ENCODE results near the gene PDE10A.

The PDE10A gene

DNA sequence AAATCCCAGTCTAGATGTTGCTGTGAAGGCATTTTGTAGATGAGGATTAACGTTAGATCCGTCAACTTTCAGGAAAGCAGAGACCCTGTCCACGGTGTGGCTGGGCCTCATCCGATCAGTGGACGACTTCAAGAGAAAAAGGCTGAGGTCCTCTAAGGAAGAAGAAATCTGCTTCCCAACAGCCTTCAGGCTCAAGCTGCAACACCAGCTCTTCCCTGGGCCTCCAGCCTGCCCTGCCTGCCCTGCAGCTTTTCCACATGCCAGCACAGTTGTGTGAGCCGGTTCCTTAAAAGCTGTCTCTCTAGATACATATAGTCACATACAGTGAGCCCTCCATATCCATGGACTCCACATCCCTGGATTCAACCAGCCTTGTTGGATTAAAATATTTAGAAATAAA is 14.1 kb upstream of the PDE10A start:
- no peak for FAIRE-seq

DNA sequence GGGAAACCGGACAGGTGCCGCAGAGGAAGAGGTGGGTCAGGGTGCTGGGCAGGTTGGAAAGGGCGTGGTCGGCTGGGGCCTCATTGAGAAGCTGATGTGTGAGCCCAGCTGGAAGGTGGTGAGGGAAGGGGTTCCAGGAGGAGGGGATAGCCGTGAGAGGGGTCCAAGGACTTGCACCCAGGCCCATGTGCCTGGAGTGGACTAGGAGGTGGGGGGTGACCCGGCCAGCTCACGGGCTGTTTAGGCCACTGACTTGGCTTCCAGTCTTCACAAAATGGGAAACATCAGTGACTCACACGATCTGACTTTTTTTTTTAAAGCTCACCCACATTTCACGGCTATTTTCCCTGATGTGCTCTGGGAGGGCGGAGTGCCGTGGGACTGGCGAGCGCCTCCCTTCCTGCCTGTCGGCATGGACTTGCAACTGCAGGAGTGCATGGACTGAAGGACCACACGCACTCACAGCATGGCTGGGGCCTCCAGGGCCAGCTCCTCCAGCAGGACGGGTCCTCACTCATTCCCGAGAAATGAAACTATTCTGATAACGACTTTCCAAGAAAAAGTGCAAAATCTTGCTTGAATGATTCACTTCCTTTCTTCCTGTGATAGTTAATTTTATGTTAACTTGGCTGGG is 13.5 kb upstream of the PDE10A start:
- no peak for FAIRE-seq

DNA sequence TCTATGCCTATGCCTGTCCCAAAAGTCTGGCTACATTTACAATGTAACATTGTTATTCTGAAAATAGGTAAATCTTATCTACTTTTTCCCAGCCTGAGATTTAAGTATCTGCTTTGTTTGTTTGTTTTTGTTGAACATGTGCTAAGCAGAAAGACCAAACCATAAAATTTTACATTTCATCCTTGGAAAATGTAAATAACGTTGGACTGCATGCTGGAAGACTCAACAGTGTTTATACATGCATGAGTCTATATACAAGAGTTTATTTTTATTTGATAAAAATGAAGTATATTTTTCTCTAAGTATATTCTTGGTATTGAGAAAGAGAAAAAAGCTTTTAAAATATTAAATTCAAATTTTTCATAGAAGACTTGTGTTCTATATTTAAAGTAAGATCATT is 12.1 kb upstream of the PDE10A start:
- no peak for FAIRE-seq

DNA sequence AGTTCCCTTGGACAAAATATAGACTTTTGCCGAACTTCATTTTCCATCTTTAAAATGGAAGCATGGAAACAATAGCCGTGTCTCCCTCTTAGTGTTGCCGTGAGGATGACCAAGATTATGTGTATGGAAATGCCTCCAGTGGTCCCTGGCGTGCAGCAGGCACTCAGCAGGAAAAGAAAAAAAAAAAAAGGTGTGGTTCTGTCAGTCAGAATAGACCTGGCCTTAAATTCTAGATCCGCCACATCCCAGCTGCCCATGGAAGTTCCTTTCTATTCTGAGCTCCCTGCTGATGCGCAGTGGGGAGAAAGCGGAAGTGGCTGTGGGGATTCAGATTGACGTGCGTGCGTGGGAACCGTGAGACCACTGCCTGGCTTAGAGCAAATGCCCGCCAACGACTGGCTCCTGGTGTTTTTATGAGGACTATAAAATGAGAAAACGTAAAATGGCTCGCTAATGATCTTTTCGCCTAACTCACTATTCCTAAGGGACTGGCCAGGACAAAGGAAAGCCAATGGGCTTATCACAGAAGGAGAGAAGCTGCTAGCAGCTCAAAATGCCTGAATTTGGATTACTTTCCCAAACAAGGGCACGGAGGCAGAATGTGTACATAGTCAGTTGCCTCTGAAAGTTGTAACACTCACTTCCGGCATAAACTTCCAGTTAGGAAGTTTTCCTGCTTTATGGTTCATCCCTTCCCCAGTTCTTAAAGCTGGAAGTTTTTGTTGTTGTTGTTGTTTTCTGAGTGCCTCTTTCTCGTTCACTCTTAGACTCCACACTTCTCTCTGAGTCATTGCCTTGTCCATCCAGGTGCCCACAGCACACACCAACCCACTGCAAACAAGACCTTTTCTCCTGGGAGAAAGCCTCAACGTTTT is 11.4 kb upstream of the PDE10A start:
- no peak for FAIRE-seq

DNA sequence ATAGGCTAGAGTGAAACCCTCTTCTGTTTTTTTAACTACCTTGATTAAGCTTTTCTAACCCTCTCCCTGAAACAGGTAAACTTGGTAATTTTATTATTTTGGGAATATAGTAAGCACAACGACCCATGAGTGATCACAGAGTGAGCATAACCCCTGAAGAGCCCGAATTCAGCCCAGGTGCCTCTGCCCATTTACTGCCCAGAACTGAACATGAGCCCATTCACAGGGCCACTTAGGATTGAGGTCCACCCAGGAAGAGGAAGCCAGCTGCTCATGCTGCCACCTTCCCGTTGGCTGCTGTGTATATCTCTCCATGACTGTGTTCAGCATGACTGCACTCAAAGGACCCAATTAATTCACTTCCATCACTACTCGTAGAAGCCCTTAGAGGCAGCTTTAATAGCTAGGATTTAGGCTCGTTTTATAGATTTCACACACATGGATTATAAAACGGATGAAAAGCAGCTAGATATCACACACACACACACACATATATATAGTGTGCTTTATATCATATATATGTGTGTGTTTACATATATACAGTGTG is 8.3 kb upstream of the PDE10A start:
- FAIRE-seq, result no peak

DNA sequence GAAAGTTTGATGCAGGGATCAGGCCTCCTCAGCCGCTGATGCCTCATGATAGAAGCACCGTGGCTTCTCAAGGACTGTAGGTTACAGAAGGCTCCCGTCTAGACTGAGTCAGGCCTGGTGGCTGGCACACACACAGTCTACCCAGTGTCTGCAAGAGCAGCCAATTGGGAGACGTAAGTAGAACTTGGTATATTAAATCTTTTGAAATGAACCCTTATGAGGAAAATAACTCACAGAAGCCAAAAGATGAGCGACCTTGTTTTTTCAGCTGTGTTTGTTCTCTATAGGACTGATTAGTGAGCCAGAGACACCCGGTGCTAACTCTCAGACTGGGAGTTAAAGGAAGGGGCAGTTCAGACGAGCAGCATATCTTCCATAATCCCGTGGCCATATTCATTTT is 5.9 kb upstream of the PDE10A start:
- no peak for FAIRE-seq

DNA sequence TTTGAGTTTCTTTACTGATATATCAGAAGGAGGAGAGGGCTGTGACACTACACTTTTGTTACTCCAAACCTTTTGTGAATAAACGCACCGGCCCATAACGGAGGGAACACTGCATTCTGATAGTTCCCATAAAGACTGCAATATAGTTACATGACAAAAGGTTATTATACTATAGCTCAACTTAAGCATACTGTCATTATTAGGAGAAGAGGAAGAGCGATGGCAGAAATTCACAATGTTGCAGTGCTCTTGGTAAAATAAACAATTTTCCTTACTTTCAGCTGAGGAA is 2.3 kb upstream of the PDE10A start:
- no peak for FAIRE-seq

DNA sequence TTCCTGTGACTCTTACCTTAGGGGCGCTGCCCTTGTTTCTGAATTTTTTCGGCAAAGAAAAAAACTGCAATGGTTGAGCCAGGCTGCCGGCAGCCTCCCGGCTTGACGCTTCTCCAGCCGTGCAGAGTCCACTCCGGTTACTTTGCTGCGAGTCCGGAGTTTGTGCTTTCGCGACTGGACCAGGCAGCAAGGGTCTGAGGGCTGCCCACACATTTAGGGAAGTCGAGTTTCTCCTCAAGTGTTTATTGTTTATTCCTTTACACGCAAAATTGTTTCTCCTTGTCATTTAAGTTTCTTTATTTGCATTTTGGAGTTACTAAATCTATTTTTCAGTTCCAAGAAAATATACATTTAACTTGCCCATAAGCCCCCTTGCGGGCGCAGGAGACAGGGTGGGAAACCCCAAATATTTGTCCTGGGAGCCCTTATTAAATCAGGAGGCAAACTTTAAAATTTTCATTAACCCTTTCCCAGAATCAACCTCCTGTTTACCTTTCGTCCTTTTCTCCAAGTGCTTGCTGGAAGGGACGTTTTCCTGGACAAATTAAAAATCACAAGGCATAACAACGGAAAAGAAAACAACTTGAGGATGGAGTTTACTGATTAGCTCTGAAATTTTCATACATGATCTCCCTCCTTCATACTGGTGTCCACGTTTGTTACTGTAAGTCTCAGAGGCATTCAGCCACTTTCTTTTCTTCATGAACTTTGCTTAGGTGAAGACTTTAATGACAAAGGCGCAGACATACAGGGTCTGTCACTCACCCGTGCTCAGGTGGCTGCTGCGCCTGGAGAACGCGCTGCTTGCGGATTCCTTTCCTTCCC is 1.7 kb upstream of the PDE10A start:
- no peak for FAIRE-seq

DNA sequence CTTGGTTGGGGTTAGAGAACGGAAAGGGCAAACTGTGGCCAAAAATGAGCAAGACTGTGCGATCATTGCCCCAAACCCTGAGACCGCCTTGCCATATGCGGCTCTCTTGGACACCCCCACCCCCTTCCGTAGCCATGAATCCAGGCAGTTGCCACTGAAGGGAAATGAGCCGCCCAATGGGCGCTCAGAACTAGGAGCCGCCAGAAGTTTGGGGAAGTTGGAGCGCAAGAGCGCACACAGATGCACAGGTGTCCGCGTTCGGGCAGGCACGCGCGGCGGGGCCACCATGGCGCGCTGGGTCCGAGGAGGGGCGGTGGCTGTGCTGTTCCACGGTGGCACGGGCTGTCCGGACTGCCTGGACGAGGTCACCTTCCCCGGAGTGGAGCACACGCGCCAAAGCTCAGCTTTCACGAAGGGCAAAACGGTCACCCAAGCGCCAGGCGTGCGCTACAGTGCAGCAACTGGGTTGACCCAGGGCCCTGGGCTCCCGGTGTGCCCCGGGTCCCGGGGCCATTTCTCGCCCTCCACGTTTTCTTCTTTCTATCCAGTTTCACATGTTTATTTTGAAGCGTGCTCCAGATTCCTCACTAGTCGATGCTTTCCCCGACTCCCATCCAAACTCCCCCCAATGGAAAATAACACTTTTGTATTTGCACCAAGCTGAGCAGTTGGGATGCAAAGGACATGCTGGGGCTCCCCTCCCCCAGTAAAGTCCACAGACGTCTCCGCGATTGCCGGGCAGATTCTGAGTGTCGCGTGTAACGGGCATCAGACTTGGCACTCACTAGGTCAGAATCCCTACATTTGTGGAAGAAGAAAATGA is 906 bp upstream of the PDE10A start:
- FAIRE-seq, result no peak

DNA sequence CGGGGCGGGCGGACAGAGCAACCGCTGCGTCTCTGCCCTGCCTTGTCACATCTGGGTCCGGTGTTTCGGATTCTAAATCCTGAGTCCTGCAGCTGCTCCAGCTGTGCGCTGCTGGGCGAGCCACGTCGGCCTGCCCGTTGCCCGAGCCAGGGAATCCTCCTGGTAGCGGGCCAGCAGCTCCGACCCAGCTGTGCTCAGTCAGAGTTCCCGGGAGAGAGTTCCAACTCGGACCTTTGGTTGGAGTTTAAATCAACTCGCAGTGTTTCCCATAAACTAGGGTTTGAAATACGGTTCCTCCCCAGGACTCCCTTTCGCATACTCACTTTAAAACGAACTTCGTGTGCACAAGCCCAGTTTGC is 315 bp upstream of the PDE10A start:
- no peak for FAIRE-seq

DNA sequence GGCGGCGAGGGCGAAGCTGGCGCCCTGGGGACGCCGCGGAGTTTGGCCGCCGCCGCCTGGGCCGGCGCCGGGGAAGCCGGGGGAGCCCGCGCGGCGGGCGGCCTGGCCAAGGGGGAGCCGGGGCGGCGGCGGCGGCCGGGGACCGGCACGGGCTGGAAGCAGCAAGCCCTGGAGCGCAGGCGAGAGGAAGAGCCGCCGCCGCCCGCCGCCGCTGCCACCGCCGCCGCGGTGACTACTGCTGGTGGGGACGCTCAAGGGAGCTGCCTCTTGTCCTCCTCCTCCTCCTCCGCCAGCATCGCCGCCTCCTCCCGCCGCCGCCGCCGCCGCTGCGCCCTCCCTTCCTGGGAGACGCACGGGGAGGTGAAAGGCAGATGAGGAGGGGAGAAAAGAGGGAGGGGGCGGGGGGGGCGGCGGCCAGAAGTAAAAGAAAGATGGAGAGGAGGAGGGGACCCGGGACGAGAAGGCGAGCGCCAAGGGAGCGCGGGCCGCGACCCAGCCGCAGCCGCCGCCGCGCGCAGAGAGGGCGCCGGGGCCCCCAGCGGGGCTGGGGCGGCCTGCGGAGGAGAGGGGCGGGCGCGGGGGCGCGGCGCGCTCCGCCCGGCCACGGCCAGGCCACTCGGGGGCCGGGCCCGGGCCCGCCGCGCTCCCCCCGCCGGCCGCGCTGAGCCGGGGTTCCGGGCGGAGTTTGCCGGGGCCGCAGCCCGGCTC is 846 bp downstream of the PDE10A start:
- FAIRE-seq, result no peak

DNA sequence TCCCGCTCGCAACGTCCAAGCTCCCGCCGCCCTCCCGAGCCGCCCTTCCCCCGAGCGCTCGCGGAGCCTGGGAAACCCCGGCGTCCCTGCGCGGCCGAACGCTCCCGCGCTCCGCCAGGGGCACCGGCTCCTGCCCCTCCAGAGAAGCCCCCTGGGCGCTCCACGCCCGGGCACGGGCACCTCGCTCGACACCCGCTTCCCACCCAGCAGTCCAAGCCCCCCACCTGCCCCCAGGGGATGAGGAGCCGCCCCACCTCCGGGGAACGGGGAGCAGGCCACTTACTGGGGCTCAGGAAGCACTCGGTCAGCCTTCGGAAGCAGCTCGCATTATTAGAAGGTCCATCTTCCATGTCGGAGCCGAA is 1.4 kb downstream of the PDE10A start:
- FAIRE-seq, result no peak

DNA sequence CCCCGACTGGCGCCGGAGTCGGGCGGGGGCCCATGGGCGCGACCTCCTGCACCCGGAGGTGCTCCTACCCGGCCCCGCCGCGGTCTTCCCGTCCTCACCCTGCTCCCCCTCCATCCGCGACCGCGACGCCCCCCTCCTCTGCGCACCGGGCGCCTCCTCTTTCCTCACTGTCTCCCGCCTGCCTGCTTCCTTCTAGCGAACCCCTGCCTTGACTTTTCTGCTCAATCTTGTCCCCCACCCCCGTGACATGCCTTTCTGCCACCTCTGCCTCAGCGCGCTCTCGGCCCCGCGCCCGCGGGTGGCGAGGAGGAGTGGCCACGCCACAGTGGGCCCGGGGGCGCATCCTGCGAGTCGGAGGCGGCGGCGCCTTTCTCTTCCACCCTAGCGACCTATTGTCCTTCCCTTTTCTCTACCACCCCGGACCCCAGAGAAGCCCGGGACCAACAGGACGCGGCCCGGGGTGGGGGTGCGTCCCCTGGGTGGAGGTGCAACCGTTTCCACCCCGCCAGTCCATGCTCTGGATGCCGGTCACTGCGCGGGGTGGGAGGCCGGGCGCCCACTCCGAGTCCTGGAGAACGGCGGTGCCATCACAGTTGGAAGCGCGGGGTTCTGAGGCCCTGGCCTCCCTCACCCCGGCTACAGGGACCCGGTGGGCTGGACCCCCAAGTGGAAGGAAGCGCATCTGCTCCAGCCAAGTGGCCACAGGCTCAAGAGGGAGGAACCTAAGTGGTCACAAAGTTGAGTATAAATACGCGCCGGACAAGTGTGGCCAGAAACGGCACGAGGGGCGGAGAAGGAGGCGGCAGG is 2.0 kb downstream of the PDE10A start:
- no peak for FAIRE-seq

DNA sequence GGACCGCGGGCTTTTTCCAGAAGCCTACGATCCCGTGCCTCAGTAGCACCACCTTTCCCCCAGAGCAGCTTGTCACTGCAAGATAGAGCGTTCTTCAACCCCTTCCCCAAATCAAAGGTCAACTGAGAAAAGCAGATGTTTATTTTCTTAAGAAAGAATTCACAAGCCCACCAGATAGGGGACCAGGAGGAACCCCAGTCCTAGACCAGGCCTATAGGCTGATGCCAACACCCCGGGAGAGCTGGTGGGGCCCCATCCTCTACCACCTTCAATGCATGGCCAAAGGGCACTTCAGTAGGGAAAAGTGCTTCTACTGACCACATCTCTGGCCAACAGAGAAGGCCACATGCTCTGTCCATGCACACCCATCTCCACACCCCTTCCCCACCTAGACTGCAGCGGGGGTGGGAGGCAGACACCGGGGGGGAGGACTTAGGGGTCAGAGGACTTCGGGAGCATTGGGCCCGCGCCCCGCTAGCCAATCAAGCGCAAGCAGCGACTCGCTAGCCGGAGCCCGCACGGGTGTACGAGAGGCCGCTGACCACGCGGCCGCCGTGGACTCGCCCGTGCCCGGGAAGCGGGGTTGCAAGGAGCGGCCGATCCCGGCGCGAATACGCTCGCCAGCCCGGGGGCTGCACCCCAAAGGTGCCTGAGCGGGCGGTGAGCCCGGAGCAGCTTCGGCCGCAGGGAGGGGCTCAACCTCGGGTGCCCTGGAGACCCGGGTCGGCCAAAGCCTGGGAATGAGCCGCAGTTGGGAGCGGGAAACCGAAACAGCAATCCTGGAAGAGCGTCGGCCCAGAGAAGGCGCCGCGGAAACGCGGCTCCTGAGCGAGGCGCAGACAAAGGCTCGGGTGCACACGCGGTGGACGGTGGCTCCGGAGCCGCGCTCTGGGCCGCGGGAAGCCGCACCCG is 2.8 kb downstream of the PDE10A start:
- FAIRE-seq, result no peak

DNA sequence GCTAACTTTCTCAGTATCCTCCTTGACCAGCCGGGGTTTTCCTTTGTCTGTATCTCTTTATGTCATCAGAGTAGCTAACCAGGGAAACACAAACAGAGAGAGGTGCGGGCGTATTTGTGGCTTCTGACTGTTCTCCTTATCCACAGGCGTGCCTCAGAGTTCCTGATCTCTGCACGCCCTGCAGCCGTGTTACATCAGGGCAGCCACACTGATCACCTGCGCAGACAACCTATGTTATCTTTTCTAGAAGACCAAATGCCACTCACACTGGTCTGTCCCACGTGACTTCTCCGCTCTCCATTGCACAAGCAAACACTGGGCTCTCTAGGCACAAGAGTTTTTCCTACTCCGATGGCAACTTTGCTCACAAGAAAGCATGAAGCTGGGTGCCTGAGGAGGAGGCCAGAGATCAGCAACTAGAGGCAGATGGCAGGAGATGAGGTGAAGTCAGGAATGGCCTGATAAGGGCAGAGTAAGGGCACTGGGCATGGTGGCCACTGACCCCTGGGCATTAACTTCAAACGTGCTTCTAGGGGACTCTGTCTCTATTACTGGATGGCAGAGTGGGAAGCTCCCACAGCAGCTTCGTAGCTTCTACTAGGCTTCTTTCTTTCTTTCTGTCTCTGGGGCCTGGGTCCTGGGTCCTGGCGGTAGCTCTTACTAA is 4.5 kb downstream of the PDE10A start:
- FAIRE-seq, result no peak

DNA sequence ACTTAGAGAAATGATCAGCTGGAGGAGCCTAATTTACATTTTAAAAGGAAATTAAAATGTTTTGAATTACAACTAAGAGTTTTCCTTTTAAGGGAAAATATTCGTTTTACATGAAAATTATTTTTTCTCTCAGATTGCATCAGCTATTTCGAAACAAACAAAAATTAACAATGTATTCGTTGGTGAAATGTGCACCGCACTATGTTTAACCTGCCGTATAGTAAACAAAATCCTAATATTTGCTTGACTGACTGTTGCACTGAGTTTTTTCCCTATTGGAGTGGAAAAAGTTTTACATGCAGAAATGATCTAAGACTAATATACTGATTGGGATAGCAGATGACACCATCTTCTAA is 5.7 kb downstream of the PDE10A start:
- no peak for FAIRE-seq

DNA sequence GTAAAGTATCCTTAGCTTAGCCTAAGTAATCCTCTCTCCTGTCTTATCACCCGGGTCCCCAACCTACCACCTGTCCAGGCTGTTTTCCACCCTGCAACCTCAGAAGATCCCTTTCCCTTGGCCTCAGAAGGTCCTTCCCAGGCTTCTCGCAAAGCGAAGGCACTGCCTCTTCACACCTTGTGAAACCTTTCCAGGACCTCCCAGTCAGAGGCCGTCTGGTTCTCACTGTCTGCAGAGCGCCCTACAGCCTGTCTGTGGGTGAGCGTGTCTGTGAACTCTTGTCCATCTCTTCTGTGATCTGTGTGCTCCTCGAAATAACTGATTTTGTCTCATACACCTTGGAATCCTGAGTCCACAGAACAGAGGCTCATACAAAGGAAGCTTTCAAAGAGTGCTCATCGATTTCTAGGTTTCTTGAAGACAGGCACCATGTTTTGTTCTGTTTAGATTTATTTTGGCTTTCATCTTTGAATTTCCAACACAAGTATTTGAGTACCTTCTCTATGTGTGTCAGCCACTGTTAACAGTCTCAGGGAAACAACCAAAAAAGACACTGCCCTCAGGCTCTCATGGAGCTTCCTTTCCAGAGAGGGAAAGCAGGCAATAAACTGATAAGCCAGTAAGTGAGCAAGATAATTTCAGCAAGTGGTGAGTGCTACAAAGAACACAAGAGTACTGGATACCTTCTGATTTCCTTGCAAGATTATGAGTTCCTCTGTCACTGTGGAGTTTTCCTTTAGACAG is 6.3 kb downstream of the PDE10A start:
- no peak for FAIRE-seq

DNA sequence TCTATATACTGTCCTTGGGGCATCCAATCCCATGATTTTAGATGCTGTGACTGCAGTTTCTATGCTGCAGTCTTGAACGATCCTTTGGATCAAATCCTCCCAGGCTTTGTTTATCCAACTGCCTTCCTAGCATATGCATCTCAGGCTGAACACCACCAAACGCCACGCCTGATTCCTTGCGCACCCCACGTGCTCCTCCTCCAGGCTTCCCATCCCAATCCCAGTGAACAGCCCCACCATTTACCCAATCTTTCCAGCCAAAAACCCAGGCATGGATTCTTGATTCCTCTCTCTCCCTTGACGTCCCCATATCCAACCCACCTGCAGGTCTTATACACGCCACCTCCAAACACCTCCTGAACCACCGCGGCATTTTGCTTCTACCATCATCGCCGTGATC is 7.8 kb downstream of the PDE10A start:
- no peak for FAIRE-seq

DNA sequence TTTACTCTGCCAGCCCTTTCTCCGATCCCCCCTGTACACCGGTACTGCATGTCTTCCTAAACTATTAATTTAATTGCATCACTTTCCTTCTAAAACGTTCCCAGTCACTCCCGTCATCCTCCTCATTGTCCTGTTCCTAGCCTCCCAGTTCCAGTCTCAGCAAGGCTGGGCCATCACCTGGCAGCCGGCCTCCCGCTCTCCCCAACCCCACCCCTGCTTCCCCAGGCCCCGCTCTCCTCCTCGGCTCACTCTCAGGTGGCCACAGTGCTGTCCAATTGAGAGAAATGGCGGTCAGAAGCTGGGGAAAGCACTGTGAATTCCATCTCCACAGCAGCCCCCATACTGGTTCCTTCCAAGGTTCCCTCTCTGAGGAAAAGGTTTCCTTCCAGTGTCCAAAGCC is 8.9 kb downstream of the PDE10A start:
- no peak for FAIRE-seq

Data from islet of Langerhans (tissue), 1 donor.